Measurements from ENCODE around the gene CLDN7. TPM values are rescaled to one million over a fixed set of nuclear protein-coding genes. Genes with fewer than 3 reads are reported as not detected.

The CLDN7 gene
- total RNA-seq, 2 experiments from 2014 or later = 1.1 to 1.2 TPM

Small RNA genes lying within 50 kb of the gene (microRNA-seq; reads per million reads assigned to microRNA genes)
- gene MIR324 (ENCODE audit: borderline microRNAs expressed, borderline replicate concordance) = 631 reads per million, percentile 82 among the genes with 10 or more reads in this experiment

Other genes starting within 250 kb of the CLDN7 start
- 10 to 100 TPM; 96.8 to 98.9 TPM for gene RNASEK, start 249.9 kb downstream of the CLDN7 start, total RNA-seq
- not detected for gene BCL6B, start 239.4 kb downstream of the CLDN7 start, total RNA-seq
- 1 to 10 TPM; 2.3 to 2.4 TPM for gene SLC16A13, start 226.5 kb downstream of the CLDN7 start, total RNA-seq
- gene SLC16A11, start 218.4 kb downstream of the CLDN7 start, total RNA-seq = 1 to 10 TPM; 1.1 to 1.4 TPM
- gene CLEC10A, start 182.2 kb downstream of the CLDN7 start, total RNA-seq = under 1 TPM; 0.59 to 0.96 TPM
- gene ASGR2, start 147.7 kb downstream of the CLDN7 start, total RNA-seq = under 1 TPM; 0.20 to 0.36 TPM
- gene ASGR1, start 83.1 kb downstream of the CLDN7 start, total RNA-seq = under 1 TPM; 0.64 to 0.85 TPM
- 10 to 100 TPM; 10.2 to 11.0 TPM for gene DLG4, start 42.6 kb downstream of the CLDN7 start, total RNA-seq
- gene ACADVL, start 42.5 kb downstream of the CLDN7 start, total RNA-seq = 100 to 1,000 TPM; 237 to 257 TPM
- gene DVL2, start 28.0 kb downstream of the CLDN7 start, total RNA-seq = 10 to 100 TPM; 40.9 to 41.3 TPM
- 1 to 10 TPM; 4.5 to 5.1 TPM for gene PHF23, start 23.0 kb downstream of the CLDN7 start, total RNA-seq
- gene GABARAP, start 20.0 kb downstream of the CLDN7 start, total RNA-seq = 100 to 1,000 TPM; 182 to 195 TPM
- 10 to 100 TPM; 79.3 to 80.7 TPM for gene CTDNEP1, start 10.7 kb downstream of the CLDN7 start, total RNA-seq
- 10 to 100 TPM; 20.1 to 21.3 TPM for gene ELP5, start 10.3 kb downstream of the CLDN7 start, total RNA-seq
- gene SLC2A4, start 19.2 kb upstream of the CLDN7 start, total RNA-seq = not detected
- under 1 TPM in 1 of 2 experiments, not detected in 1; 0.56 TPM for gene YBX2, start 32.2 kb upstream of the CLDN7 start, total RNA-seq
- gene EIF5A, start 45.1 kb upstream of the CLDN7 start, total RNA-seq = 100 to 1,000 TPM; 471 to 480 TPM
- 100 to 1,000 TPM; 122 to 140 TPM for gene GPS2, start 52.9 kb upstream of the CLDN7 start, total RNA-seq
- gene NEURL4, start 66.9 kb upstream of the CLDN7 start, total RNA-seq = 10 to 100 TPM; 29.0 to 30.8 TPM
- 100 to 1,000 TPM; 565 to 575 TPM for gene ACAP1, start 74.1 kb upstream of the CLDN7 start, total RNA-seq
- 1 to 10 TPM; 1.3 to 1.6 TPM for gene KCTD11, start 89.7 kb upstream of the CLDN7 start, total RNA-seq
- not detected for gene TMEM95, start 92.7 kb upstream of the CLDN7 start, total RNA-seq
- 10 to 100 TPM; 11.0 to 12.4 TPM for gene TNK1, start 118.6 kb upstream of the CLDN7 start, total RNA-seq
- gene PLSCR3, start 132.0 kb upstream of the CLDN7 start, total RNA-seq = 10 to 100 TPM; 66.3 to 70.3 TPM
- 10 to 100 TPM; 29.0 to 29.4 TPM for gene TMEM256, start 141.6 kb upstream of the CLDN7 start, total RNA-seq
- gene NLGN2, start 145.4 kb upstream of the CLDN7 start, total RNA-seq = 1 to 10 TPM; 7.6 to 8.4 TPM
- gene SPEM1, start 157.8 kb upstream of the CLDN7 start, total RNA-seq = not detected
- gene SPEM2, start 163.1 kb upstream of the CLDN7 start, total RNA-seq = not detected
- gene SPEM3, start 166.4 kb upstream of the CLDN7 start, total RNA-seq = not detected
- 1 to 10 TPM; 6.8 to 7.1 TPM for gene TMEM102, start 173.0 kb upstream of the CLDN7 start, total RNA-seq
- gene FGF11, start 177.0 kb upstream of the CLDN7 start, total RNA-seq = 1 to 10 TPM; 1.5 to 1.7 TPM
- gene CHRNB1, start 182.6 kb upstream of the CLDN7 start, total RNA-seq = 1 to 10 TPM; 1.6 to 2.2 TPM
- gene ZBTB4, start 217.2 kb upstream of the CLDN7 start, total RNA-seq = 10 to 100 TPM; 55.1 to 55.6 TPM
- under 1 TPM in 1 of 2 experiments, not detected in 1; 0.17 TPM for gene SLC35G6, start 219.0 kb upstream of the CLDN7 start, total RNA-seq
- 100 to 1,000 TPM; 491 to 501 TPM for gene POLR2A, start 221.9 kb upstream of the CLDN7 start, total RNA-seq